Measurements from ENCODE around the gene CYTH2.

DNA sequence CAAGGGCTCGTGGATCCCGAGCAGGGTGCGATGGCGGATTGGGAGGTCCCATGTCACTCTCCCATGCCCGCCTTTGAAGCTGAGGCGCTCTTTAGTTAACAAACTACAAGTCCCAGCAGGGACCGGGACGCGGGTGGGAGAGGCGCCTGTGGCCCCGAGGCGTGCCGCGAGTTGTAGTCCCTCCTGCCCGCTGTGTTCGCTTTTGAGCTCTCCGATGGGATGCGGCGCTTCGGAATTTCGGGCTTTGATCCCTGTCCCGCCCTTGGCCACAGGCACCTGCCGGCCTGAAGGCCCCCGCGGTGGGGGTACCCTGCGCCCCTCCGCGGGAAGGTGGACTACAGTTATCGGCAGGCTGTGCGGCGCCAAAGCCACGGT lies 11.0 kb downstream of the CYTH2 start:
- TF ChIP-seq TAF1 (IDR thresholded peaks at IDR 0.05; ENCODE audit: low read depth): no peak
- TF ChIP-seq, protein P1, sequence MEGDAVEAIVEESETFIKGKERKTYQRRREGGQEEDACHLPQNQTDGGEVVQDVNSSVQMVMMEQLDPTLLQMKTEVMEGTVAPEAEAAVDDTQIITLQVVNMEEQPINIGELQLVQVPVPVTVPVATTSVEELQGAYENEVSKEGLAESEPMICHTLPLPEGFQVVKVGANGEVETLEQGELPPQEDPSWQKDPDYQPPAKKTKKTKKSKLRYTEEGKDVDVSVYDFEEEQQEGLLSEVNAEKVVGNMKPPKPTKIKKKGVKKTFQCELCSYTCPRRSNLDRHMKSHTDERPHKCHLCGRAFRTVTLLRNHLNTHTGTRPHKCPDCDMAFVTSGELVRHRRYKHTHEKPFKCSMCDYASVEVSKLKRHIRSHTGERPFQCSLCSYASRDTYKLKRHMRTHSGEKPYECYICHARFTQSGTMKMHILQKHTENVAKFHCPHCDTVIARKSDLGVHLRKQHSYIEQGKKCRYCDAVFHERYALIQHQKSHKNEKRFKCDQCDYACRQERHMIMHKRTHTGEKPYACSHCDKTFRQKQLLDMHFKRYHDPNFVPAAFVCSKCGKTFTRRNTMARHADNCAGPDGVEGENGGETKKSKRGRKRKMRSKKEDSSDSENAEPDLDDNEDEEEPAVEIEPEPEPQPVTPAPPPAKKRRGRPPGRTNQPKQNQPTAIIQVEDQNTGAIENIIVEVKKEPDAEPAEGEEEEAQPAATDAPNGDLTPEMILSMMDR (IDR thresholded peaks at IDR 0.05; ENCODE audit: poor library complexity, severe bottlenecking): no peak
- no peak for TF ChIP-seq RAD21 (conservative IDR thresholded peaks at IDR 0.05)
- TF ChIP-seq EP300 (conservative IDR thresholded peaks at IDR 0.05; ENCODE audit: poor library complexity, severe bottlenecking): no peak
- TF ChIP-seq EZH2 (IDR thresholded peaks at IDR 0.05; ENCODE audit: borderline replicate concordance, insufficient read depth, low read length, poor library complexity, severe bottlenecking): no peak
